Forelimb muscle (tissue), 1 donor: ENCODE measurements around the gene KLHL36. TPM values are rescaled to one million over a fixed set of nuclear protein-coding genes. Genes with fewer than 3 reads are reported as not detected.

Experiments
- DNase-seq: peaks from one replicate; pipeline ENCODE4 v3.0.0-alpha.2; 2013; ENCODE audit warnings: low read depth
- polyA plus RNA-seq: library from polyadenylated mRNA; unstranded; fragments of 120-200 nt; gene quantifications from one replicate; pipeline ENCODE4 v1.2.1, GENCODE V29; 2013; ENCODE audit not compliant: insufficient read length

KLHL36 gene
- polyA plus RNA-seq, 1 donor: 12.1 TPM

- peak; percentile 70 for DNase-seq
These were observed 5.1 kb upstream of the KLHL36 start for GRCh38 chr16:84643180-84643583.

DNA sequence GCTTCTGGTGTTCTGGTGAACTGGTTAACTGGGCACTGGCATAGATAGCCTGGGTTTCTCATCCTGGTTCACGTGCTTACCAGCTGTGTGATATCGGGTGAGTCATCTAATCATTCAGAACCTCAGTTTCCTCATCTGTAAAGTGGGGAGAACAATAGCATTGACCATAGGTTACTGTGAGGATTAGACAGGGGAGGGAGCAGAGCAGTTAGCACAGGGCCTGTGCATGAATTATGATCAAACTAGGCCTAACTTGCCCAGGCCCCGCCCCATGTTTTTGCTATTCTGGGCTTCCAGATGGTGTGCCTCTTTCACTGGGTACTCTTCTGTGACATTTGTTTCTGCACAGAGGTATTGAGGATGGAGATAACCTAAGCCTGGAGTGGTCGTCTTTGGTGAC, 4.6 kb upstream of the KLHL36 start:
- DNase-seq: no peak

GRCh38 chr16:84648595-84649510, 542 bp downstream of the KLHL36 start:
- no peak for DNase-seq

DNA sequence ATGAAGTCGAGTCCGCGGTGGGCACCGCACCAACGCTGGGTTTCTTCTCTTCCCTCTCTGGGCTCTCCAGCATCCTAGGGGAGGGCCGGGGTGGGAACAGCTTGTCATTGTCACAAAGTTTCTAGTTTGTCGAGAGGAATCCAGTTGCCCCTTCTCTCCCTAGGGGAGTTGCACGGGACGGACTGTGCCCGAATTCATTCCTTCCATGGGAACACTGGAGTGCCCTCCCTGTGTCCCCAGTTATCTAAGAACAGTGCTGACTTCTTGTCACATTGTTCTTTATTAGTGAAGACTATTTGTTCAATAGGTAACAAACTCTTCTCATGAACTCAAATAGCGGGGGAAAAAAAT, 1.2 kb downstream of the KLHL36 start:
- DNase-seq: no peak

GRCh38 chr16:84650062-84650991, 2.0 kb downstream of the KLHL36 start:
- no peak for DNase-seq

- no peak for DNase-seq
These were observed 4.3 kb downstream of the KLHL36 start for GRCh38 chr16:84652566-84652965.

GRCh38 chr16:84654238-84654637, 5.9 kb downstream of the KLHL36 start:
- DNase-seq: no peak

- no peak for DNase-seq
These were observed 6.7 kb downstream of the KLHL36 start for GRCh38 chr16:84654998-84655397.

DNA sequence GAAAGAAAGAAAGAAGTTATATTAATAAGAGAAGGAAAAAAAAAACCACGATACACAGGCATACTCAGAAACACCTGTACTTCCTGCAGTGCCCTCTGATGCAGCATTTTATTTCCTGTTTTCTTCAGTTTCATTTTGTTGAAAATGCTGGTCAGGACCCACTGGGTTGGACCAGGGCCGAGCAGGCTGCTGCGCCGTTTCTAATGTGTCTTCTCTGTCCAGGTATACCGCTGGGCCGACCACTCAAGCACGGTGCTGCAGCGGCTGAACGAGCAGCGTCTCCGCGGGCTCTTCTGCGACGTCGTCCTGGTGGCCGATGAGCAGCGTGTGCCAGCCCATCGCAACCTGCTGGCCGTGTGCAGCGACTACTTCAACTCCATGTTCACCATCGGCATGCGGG, 8.3 kb downstream of the KLHL36 start:
- no peak for DNase-seq

DNA sequence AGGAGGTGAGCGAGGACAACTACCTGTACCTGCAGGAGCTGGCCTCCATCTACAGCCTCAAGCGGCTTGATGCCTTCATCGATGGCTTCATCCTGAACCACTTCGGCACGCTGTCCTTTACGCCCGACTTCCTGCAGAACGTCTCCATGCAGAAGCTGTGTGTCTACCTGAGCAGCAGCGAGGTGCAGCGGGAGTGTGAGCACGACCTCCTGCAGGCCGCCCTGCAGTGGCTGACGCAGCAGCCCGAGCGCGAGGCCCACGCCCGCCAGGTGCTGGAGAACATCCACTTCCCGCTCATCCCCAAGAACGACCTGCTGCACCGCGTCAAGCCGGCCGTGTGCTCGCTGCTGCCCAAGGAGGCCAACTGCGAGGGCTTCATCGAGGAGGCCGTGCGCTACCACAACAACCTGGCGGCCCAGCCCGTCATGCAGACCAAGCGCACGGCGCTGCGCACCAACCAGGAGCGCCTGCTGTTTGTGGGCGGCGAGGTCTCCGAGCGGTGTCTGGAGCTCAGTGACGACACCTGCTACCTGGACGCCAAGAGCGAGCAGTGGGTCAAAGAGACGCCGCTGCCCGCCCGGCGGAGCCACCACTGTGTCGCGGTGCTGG, 9.0 kb downstream of the KLHL36 start:
- no peak for DNase-seq

GRCh38 chr16:84658690-84659089, 10.4 kb downstream of the KLHL36 start:
- no peak for DNase-seq

DNA sequence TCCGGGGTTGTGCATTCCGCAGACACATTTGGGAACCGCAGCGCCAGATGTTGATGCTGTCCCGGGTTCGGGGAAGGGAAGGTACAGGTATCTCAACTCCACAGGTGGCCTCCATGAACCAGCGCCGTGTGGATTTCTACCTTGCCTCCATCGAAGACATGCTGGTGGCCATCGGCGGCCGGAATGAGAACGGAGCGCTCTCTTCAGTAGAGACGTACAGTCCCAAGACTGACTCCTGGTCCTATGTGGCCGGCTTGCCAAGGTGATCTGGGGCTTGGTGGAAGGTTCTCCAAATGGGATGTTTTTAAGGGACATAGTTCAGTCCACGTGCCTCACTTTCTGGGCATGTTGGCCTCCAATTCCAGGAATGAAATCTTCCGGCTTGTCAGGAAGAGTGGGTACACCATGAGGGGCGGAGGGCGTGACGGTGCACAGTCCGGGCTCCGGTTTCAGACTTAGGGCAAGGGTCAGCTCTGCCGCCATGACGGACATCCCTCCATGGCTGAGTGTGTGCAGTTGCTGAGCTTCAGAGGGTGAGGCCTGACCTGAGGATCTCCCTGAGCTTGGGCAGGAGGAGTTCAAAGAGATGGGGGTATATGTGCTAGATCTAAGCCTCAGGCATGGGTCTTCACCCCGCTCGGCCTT, 11.5 kb downstream of the KLHL36 start:
- DNase-seq: no peak

DNA sequence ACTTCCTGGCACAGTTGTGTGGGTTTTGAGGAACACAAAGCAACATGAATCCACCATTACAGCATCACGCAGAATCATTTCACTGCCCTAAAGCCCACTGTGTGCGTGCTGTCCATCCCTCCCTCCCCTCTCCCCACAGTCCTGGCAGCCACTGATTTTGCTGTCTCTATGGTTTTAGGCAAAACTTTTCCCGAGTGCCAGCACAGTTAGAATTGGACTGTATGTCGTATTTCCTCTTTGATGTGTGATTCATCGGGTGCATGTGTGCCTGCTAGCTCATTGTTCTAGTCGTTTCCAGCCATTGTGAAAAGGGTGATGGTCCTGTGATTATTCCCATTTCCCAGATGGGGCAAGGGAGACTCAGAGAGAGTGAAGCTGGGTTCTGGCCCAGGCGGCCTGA, 12.7 kb downstream of the KLHL36 start:
- DNase-seq: no peak

DNA sequence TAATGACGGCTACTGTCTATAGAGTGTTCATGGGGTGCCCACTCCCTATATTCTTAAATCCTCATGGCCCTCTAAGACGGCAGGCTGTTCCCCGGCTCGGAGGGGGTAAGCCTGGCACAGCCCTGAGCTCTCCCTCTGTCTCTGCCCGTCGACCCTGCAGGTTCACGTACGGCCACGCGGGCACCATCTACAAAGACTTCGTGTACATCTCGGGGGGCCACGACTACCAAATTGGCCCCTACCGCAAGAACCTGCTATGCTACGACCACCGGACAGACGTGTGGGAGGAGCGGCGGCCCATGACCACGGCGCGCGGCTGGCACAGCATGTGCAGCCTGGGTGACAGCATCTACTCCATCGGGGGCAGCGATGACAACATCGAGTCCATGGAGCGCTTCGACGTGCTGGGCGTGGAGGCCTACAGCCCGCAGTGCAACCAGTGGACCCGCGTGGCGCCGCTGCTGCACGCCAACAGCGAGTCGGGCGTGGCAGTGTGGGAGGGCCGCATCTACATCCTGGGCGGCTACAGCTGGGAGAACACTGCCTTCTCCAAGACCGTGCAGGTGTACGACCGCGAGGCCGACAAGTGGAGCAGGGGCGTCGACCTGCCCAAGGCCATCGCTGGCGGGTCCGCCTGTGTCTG, 13.2 kb downstream of the KLHL36 start:
- no peak for DNase-seq

GRCh38 chr16:84662471-84662870, 14.2 kb downstream of the KLHL36 start:
- no peak for DNase-seq

DNA sequence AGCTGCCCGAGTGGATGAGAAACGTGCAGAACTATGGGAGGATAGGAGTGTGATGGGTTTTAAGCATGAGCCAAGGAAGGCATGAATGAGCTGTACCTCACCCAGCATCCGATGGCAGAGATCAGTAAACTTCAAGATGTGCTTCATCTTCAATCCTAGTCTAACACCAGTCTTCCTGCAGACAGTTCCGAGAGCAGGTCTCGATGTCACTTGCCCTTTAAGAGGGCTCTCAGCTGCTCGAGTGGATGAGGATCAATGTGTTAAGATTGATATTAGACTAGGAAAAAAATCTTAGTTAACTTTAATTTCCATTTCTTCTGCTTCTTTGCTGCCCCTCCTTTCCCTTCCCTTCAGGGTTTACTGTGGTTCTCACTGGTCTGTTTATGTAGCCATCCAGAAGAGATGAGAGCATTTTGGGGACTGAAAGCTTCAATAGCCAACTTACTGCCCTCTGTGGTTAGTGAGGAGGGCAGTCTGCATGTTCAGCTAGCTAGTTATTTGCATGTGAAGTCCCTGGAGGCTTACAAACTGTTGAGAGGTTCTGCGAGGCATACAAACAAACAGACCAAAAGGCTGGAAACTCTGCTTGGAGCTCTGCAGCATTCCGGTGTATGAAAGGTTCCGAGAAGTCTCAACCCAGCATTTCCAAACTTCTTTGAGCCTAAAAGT, 15.3 kb downstream of the KLHL36 start:
- DNase-seq: no peak

- DNase-seq: no peak
These were observed 17.0 kb downstream of the KLHL36 start for GRCh38 chr16:84665359-84665758.

- DNase-seq: no peak
These were observed 17.5 kb downstream of the KLHL36 start for GRCh38 chr16:84665843-84666242.

DNA sequence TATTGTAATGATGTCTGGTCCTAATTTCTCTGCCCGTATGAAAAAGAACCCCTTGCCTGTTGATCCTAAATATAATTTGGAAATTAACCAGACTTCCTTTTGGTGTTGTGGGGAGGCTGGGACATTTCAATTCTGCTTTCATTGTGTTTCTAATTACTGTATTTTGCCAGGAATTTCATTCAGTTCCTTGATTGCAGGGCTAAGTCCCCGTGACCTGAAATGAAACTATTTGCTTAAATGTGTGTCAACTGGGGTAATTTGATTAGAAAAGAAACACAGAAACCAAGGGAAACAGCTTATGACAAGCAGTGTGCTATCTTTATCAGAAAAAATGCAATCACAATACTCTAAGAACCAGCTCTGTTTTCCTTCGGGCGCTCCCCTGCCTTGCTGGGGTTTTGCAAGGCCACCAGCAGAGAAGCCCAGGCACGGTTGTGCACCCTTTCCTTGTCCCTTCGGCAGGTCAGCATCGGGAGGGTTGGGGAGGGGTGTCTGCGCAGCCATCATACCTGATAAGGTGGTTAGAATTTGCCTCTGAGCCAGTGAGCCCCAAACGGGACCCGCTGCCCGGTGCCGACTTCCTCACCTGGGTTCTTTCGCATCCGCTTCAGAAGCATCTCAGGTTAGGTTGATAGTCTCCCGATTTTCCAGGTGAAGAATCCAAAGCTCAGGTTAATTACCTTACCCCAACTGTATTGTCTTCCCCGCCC, 19.4 kb downstream of the KLHL36 start:
- DNase-seq: no peak

GRCh38 chr16:84670063-84670462, 21.8 kb downstream of the KLHL36 start:
- DNase-seq: no peak
